TTC549 (cell line): Measurements from ENCODE around the gene PTPRN2.

Source experiments
- FAIRE-seq: peaks from 2 replicates; lab custom pipeline; 2012; peaks lifted over from hg19 to GRCh38; lab: Jason Lieb, UNC

Gene PTPRN2

DNA sequence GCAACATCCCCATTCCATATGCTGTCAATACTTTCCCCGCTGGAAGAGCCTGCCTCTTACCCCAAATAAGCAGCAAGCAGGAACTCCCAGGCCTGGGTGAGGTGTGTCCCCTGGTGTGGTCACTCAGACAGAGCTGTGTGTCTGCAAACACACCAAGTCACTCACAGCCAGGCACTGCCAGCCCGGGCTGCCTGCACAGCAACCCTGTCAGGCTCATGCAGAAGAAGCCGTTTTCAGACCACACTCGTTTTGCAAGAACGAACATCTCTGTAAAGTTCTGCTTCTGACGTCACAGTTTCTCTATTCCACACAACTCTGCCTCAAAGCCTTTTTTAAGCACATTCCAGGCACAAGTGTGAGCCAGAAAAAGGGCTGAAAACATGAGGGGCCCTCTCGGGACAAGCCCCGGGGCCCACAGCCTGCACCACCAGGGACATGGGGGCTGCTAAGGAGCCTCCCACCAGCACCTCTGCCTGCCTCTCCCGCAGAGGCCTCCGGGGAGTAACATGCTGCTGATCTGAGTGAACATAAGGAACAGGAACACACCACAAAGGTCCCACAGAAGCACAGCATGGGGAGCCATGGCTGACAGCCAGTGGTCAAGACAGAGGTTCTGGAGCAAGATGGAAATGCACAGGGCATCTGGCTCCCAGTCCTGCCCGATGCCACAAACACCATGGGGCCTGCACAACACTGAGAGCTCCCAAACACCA is 11.4 kb downstream of the PTPRN2 start:
- no peak for FAIRE-seq

DNA sequence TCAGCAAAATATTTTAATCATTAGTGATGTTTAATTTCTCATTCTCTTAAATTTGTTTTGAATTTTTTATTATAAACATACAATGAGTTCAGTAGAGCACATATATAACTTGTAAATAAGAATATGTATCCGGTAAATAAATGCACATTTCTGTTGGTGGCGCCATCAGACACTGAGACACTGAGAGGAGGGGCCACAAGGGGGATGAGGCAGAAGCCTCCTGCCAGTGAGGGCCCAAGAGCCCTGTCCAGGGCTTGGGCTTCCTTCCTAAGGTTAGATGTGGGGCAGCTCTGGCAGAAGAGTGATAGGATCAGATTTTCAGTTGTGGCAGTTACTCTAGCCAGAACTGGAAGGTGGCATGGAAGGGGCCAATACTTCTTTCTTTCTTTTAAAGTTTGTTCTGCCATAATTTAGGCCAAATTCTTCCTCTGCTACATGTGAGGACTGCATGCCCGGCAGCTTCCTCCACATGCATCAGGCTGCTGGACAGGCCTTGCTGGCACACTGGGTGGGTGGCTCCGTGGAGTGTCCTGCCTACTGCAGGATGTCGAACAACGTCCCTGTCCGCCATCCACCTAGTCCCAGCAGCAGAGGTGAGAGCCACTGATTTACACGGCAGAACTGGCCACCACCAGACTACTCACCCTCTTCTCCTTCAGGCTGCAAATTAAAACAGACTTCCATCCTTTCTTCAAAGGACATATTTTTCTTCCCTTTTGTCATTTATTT is 13.2 kb downstream of the PTPRN2 start:
- FAIRE-seq = no peak

DNA sequence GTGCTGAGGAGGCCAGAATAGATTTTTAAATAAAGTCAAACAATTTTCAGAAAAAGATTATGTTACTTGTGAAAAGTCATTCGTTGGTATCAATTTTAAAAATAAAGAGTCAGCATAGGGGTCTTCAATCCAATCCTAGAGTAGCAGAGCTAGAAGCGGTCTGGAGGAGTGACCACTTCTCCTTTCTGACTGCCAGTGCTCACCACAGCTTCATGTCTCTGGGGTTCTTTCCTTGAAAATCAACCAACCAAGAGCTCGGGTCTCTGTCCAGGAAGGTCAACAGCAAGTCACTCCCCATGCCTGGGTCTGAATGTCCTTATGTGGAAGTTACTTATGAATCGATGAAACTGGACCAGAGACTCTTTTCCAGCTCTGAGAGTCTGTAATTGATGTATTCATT is 14.3 kb downstream of the PTPRN2 start:
- no peak for FAIRE-seq

DNA sequence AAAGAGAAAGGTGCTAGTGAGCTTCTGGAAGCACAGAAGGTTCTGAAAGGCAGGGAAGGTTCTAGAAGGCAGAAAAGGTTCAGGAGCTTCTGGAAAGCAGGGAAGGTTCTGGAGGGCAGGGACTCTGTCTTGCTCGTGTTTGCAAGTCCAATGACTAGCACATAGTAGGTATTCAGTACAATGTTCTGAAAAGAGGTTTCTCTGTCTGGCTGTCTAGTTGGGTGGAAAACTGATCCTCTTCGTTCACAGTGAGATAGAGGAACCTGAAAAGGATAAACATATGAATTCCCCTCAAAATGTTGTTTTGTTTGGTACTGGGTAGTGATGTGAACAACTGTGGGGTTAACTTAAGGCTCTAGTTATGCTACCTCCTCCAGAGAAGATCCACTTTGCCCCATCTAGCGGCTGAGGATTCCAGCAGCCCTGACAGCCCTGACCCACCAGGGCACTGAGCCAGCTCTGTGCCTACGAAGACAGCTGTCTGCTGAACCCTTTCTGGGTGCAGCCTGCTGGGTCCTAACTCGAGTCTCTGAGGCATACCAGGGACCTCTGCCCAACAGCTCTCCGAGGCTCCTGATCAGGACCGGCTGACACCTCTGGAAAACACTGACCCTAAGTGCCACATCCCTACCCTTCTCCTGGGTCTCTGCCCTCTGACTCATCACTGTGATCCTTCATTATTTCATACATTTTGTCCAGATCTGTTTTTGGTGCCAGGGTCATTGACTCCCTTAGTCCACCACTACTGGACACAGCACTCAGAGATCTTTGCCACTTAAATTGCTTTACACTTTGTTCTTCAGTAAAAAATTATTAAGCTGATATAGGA is 15.4 kb downstream of the PTPRN2 start:
- FAIRE-seq = no peak

DNA sequence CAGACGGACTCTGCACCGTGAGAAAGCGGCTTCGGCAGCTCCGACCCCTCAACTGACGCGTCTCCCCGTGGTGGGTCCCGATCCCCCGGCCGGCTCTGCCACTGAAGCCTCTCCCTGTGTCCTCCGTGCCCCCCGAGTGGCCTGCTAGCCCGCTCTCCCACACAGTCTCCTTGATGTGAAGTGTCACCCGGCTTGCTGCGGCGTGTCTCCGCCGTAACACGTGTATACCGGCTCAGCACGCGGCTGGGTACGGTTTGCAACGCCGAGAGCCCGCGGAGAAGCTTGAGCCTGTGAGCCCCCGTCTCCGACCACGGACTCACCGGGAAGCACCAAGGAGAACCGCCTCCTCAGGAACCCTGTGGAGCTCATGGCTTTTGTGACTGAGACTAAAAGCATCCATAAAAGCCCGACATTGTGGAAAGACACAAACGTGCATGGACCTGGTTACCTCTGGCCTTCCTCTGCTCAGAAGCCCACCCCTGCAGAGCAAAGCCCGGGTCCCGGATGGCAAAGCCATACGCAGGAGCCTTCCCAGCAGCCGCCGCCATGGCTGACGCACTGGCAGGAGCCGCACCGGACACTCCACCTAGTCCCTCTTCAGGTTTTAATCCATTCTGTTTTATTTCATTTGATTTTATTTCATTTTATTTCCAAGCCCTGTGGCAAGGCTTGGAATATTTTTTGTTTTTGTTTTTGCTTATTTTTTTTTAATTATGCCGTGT is 17.0 kb downstream of the PTPRN2 start:
- FAIRE-seq = no peak

DNA sequence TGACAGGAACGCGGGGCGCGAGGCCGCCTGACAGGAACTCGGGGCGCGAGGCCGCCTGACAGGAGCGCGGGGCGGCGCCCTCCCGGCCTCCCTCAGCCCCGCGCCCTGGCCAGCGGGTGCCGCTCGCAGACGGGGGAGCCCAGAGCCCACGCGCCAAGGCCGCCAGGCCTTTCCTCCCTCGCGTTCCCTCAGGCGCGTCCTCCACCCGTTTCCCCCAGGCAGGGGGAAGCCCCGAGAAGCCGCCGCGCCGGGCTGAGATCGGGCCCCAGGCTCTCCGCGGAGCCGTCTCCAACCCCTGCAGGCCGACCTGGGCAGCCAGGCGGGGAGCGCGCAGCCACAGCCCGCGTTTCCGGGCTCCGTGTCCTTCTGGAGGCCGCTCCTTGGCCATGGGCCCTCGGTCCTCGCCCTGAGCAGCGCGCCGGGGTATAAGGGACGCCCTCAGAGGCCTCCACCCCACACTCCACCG is 17.7 kb downstream of the PTPRN2 start:
- FAIRE-seq = no peak

DNA sequence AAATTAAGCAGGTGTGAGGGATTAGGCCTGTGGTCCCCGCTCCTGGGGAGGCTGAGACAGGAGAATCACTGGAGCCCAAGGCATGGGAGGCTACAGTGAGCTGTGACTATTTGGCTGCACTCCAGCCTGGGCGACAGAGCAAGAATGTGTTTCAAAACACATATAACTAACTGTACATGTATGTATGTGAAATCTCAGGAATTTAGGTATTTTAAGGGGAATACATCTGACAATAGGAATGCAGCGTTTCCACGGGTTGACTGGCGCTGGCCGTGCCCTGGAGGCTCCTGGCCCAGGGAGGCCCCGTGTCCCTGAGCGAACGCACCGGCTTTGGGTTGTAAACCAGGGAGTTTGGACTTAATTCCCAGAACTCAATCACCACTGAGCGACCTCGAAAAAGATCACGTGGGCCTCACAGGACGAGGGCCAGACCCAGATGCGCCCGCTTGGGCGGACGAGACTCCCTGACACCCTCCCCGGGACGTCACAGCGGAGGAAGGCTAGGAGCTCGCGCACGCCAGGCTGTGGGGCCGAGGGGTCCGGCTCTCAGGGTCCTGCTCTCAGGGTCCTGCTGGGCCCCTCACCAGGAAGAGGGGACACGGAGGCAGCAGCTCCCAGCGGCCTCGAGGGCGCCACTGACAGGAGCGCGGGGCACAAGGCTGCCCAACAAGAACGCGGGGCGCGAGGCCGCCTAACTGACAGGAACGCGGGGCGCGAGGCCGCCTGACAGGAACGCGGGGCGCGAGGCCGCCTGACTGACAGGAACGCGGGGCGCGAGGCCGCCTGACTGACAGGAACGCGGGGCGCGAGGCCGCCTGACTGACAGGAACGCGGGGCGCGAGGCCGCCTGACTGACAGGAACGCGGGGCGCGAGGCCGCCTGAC is 18.4 kb downstream of the PTPRN2 start:
- FAIRE-seq = no peak

DNA sequence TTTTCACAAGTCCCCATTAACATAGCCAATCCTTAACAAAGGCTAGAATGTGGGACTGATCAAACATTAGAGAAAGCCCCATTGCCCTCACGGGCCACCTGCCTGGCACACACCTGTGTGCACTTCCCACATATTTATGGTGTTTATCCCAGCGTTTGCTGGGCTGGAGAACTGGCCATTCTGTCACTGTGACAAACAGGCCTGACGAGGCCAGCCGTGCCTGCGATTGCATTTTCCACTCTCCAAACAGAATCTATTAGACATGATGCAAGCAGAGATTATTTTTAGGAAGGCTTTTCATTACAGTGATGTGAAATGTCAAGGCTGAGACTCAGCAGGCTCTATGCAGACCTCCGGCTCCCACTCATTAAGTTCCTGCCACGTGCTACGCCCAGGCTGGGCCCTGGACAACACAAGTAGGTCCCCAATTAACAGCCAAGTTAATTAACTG is 20.4 kb downstream of the PTPRN2 start:
- no peak for FAIRE-seq

DNA sequence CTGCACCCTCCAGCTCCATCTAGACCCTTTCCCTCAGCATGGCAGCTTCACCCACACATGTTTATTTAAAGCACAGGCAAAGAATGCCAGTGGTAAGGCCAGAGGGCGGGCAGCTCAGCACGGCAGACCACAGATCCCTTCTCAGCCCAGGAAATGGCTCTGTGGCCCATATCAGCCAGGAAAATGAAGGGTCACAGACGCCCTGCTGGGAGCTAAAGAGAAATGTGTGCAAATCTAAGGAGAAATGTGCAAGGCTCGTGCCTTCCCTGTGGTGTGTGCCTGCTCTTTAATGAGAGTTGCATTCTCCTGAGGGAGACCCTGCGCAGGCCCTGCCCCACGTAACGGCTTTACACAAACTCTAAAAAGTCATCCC is 23.0 kb downstream of the PTPRN2 start:
- FAIRE-seq = no peak

DNA sequence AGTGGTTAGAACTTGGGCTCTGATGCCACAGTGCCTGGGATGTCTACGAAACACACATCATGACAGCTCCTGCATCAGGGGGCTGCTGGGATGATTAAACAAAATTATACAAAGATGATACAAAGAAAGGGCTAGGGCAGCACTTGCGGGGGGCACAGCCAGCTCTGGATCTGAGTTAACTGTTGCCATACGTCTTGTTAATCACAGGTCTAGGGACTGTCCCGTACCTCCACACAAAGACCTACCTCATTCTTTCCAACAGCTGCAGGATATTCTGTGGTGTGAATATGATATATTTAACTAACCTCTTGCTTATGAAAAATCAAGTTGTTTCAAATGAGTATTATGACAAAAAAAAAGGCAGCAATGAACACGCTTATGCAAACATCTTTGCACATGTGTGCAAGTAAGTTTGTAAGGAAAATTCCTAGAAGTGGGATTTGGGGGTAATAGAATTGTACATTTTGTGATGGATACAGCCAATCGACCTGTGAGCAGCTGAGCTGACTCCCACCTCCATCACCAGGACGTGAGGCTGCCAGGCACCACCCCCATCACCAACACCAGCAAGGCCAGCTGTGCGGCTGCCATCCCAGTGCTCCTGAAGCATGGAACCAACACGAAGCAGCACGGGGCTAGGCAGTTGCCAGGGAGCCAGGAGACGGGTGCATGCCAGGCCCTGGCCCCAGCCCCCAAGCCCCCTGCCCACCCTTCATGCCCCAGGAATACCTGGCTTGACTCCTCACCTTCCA is 23.5 kb downstream of the PTPRN2 start:
- no peak for FAIRE-seq

DNA sequence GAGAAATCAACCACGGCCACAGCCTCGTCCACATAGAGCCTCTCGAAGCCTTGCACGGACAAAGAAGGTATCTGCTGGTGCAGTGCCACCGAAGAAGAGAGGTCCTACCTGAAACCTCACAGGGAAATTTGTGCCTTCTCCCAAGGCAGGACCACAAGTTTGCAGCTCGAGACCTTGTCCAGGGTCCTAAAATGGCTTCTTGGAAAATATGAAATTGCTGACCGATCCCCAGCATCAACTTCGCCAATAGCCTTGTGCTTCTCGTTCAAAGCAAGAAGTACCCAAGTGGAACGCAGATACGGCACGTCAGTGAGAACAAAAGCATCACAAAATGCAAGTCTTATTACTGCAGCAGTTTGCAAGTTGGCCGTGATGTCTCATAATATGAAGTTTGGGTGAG is 24.6 kb downstream of the PTPRN2 start:
- no peak for FAIRE-seq

DNA sequence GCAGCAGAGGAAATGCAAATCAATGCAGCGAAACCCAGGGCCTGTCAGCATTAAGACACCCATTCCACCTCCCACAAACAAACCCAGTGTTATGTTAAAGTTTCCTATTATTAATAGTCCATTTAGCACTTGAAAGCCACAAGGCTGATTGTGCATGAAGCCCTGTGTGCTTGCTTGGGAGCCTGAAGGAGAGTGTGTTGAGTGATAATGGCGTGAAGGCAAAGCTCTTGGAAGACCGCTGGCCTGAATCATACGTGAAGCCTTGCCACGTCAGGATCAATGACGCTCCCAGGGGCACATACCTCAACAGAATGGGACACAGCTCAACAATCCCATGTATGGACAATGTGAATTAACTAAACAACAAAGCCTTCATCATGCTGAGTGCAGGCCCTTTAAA is 25.1 kb downstream of the PTPRN2 start:
- FAIRE-seq = no peak

DNA sequence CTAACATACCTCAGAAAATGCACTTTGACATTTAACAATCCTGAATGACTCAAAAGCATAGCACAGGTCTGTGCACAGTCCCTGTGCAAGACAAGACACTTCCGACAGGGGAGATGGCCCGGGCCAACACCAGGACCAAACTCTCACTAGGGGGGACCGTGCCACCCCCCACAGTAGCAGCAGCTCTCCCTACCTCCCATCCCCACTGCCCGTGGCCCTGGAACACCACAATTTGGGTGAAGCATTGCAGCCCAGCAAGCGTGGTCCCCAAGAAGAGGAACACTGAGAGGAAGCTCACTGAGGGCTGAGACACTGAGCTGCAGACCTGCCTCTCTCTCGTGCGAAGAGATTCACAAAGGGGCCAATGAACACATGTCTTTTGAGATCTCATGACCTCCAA is 26.0 kb downstream of the PTPRN2 start:
- FAIRE-seq = no peak

DNA sequence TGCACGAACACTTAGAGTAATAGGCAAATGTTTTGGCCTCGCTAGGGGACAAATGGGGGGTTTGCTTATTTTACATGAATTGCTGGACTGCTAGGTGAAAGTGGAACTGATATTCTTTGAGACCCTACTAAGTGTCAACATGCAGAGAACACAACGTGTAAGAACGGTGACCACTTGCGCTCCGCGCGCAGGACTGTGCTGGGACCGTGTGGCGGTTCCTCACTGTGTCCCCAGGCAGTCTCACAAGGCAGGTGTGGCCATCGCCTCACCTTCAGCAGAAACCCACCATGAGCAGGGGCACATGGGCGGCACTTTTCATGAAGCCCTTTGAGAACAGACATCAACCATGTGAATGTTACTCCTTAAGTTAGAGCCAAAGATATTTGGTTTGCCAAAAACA is 27.2 kb downstream of the PTPRN2 start:
- no peak for FAIRE-seq

DNA sequence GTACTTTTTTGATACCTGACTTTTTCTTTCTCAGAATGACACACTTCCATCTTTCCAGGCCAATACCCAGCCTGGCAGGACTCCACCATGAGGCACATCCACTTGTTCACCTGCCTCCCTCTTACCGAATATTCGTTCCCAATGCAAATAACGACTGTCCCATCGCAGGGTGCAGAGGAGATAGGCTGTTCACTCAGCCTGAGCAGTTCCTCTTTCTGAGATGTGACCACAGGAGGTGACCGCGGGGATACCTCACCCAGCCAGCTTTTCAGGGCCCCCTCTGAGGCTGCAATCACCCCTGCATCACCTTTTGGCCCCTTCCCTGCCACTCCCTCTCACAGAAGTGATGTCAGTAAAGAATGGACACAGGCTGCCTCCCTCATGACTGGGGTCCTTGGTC is 28.3 kb downstream of the PTPRN2 start:
- FAIRE-seq = no peak

DNA sequence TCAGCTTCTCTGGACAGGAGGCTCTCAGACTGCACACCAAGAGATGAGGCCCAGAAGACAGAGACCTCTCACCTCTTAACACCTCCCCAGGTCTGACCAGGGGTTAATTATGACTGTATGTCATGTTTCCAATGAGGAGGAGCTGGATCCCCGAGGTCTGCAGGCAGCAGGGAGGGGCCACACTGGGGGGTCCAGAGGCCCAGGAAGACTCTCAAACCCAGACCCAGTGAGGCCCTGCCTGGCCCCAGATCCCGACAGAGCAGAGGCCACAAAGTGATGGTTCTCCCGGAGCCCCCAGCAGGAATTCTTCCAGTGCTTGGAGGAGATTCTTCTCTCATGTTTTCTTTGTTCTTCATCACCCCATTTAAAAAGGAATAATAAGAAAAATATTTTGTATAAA is 28.8 kb downstream of the PTPRN2 start:
- FAIRE-seq = no peak

DNA sequence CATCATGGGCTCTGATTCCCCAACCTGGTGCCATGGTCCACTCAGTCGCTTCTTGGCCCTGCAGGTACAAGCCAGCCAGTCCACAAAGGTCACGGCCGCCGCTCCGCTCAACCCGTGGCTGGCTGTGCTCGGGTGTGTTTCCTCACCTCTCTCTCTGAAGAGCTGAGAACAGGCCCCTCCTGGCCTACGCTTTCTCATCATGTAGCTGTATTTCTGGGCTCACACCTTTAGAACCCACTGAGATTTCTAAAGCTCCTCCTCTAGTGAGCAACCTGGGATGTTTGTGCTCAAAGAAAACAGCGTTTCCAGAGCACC is 30.2 kb downstream of the PTPRN2 start:
- no peak for FAIRE-seq

DNA sequence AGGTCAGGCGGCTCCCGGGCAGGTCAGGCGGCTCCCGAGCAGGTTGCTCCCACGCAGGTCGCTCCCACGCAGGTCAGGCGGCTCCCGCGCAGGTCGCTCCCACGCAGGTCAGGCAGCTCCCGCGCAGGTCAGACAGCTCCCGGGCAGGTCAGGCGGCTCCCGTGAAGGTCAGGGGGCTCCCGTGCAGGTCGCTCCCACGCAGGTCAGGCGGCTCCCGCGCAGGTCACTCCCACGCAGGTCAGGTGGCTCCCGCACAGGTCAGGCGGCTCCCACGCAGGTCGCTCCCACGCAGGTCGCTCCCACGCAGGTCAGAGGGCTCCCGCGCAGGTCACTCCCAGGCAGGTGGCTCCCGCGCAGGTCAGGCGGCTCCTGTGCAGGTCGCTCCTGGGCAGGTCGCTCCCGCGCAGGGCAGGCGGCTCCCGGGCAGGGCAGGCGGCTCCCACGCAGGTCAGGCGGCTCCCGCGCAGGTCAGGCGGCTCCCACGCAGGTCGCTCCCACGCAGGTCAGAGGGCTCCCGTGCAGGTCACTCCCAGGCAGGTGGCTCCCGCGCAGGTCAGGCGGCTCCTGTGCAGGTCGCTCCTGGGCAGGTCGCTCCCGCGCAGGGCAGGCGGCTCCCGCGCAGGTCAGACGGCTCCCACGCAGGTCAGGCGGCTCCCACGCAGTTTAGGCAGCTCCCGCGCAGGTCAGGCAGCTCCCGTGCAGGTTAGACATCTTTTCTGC is 30.7 kb downstream of the PTPRN2 start:
- FAIRE-seq = no peak

DNA sequence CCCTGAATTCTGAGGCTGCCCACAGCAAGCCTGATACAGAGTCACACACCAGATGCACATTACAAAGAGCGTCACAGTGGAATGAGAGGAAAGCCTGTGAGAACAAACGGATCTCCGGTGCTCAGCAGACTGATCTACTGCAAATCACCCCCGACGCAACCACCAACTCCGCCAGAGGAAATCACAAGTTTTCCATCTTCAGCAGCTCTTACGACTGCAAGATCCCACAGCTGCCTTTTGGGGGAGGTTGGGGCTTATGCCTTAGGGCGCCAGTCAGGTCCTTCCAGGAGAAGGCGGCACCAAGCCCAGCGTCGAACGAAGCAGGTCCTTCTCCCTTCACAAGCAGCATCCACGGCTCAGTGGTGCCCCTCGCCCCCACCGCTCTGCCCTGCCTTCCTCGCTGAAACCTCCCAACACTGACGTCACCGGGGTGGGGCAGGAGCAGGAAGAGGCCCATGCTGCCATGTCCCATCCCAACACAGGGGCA is 32.5 kb downstream of the PTPRN2 start:
- no peak for FAIRE-seq

DNA sequence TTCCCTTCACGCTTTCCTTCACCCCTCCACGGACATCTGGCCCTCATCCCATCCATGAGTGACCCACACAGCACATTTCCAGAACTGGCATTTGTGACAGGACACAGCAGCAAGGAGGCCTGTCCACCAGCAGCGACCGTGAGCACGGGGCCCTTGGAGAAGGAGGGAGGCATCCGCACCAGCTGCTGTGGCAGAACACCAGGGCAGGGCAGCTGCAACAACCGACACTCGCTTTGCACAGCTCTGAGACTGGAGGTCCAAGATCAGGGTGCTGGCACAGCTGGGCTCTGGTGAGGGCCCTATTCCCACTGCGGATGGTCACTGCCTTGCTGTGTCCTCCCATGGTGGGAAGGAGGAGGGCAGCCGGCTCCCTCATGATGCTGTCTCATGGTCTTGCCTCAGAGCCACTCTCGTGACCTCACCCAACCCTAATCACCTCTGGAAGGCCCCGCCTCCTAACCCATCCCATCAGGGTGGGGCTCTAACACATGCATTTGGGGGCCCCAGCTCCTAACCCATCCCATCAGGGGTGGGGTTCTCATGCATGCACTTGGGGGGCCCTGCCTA is 36.7 kb downstream of the PTPRN2 start:
- no peak for FAIRE-seq
